ENCODE results near the gene RFXAP.

GRCh38 chr13:36859259-36859658, 40.2 kb downstream of the RFXAP start:
- TF ChIP-seq ZNF318 (IDR thresholded peaks at IDR 0.05; ENCODE audit: borderline replicate concordance in 1 of 2, low read depth in 1 of 2) = no peak
- TF ChIP-seq ZKSCAN1 (IDR thresholded peaks at IDR 0.05; ENCODE audit: low read depth, low read length) = no peak
- TF ChIP-seq RB1 (IDR thresholded peaks at IDR 0.05; ENCODE audit: low read depth) = no peak
- TF ChIP-seq GATAD2B (IDR thresholded peaks at IDR 0.05; ENCODE audit: borderline replicate concordance) = no peak
